IMR-90 (cell line): ENCODE results near the gene SOWAHB. TPM values are rescaled to one million over a fixed set of nuclear protein-coding genes. Genes with fewer than 3 reads are reported as not detected.

Experiments
- ATAC-seq: fragments of 200-7000 bp; cut with Tn5 transposase; 2 replicates; pipeline ENCODE4 v1.9.1; 2020; ENCODE audit warnings: low read depth, mild to moderate bottlenecking, moderate library complexity
- BruUV-seq: library from RNA; stranded (reverse); fragments of 400-500 nt; replicated peaks from 2 replicates; lab custom pipeline; 2021; lab: Mats Ljungman, UMichigan
- CTCF ChIA-PET: fragments of 300-600 bp; formaldehyde crosslinking; extraction: SDS; loops from one replicate; lab custom pipeline; 2021; ENCODE audit warnings: antibody characterized with exemption; lab: Yijun Ruan, JAX
- POLR2A ChIA-PET: fragments of 300-600 bp; sonication (Branson Sonifier 250); formaldehyde crosslinking; loops from one replicate; lab custom pipeline; 2022; ENCODE audit warnings: antibody characterized with exemption; ENCODE audit not compliant: unreplicated experiment; lab: Charles Lee
- DNase-seq: peaks from one replicate; pipeline ENCODE4 v3.0.0; 2013
- H2AFZ ChIP-seq: replicated peaks from 2 replicates; pipeline ENCODE3; 2013; ENCODE audit warnings: low read length, mild to moderate bottlenecking; ENCODE audit not compliant: poor library complexity
- H2AK5ac ChIP-seq: 2 replicates; pipeline ENCODE4 v1.6.1; 2013; ENCODE audit warnings: low read depth, low read length, inconsistent platforms
- H2AK9ac ChIP-seq: replicated peaks from 2 replicates; pipeline ENCODE3; 2013; ENCODE audit warnings: mild to moderate bottlenecking, low read depth, low read length, moderate library complexity; ENCODE audit not compliant: poor library complexity
- H2BK120ac ChIP-seq: 2 replicates; pipeline ENCODE4 v1.6.1; 2013; ENCODE audit warnings: low read depth, low read length, inconsistent platforms
- H2BK15ac ChIP-seq: 3 replicates; pipeline ENCODE4 v1.6.1; 2013; ENCODE audit warnings: low read depth, low read length, inconsistent platforms
- H2BK20ac ChIP-seq: 2 replicates; pipeline ENCODE4 v1.6.1; 2013; ENCODE audit warnings: low read depth, mild to moderate bottlenecking, inconsistent platforms, low read length, moderate library complexity
- H2BK5ac ChIP-seq: 2 replicates; pipeline ENCODE4 v1.6.1; 2013; ENCODE audit warnings: mild to moderate bottlenecking, low read depth, low read length, inconsistent platforms; ENCODE audit not compliant: poor library complexity, severe bottlenecking
- H3K14ac ChIP-seq: replicated peaks from 2 replicates; pipeline ENCODE4 v1.6.1; 2013; ENCODE audit warnings: low read depth, low read length, inconsistent platforms
- H3K18ac ChIP-seq: 2 replicates; pipeline ENCODE4 v1.6.1; 2013; ENCODE audit warnings: low read depth, low read length, control low read depth
- H3K23ac ChIP-seq: 2 replicates; pipeline ENCODE4 v1.6.1; 2013; ENCODE audit warnings: low read depth, low read length, inconsistent platforms
- H3K27ac ChIP-seq: 2 replicates; pipeline ENCODE4 v1.5.1; 2013; ENCODE audit warnings: mild to moderate bottlenecking, control low read depth, low read length; ENCODE audit not compliant: insufficient read depth
- H3K27me3 ChIP-seq: 2 replicates; pipeline ENCODE4 v1.6.1; 2013; ENCODE audit warnings: low read length; ENCODE audit not compliant: control insufficient read depth, insufficient read depth
- H3K36me3 ChIP-seq: 2 replicates; pipeline ENCODE4 v1.6.1; 2013; ENCODE audit warnings: low read length, mixed read lengths; ENCODE audit not compliant: control insufficient read depth, insufficient read depth
- H3K4ac ChIP-seq: 2 replicates; pipeline ENCODE4 v1.6.1; 2013; ENCODE audit warnings: low read depth, low read length, inconsistent platforms
- H3K4me1 ChIP-seq: 2 replicates; pipeline ENCODE4 v1.6.1; 2013; ENCODE audit warnings: low read length, mixed read lengths; ENCODE audit not compliant: control insufficient read depth, insufficient read depth
- H3K4me2 ChIP-seq: 2 replicates; pipeline ENCODE4 v1.6.1; 2013; ENCODE audit warnings: low read depth, mild to moderate bottlenecking, control low read depth, low read length, moderate library complexity
- H3K4me3 ChIP-seq: 2 replicates; pipeline ENCODE4 v1.5.1; 2013; ENCODE audit warnings: low read depth, mild to moderate bottlenecking, control low read depth, low read length, moderate library complexity; ENCODE audit not compliant: insufficient read depth
- H3K56ac ChIP-seq: 2 replicates; pipeline ENCODE4 v1.6.1; 2013; ENCODE audit warnings: low read length, inconsistent platforms; ENCODE audit not compliant: insufficient read depth; ENCODE audit errors: extremely low read depth
- H3K79me1 ChIP-seq, 2 experiments: 2 replicates each; pipeline ENCODE4 v1.6.1; 2013; ENCODE audit warnings: low read length in 2 of 2, inconsistent platforms in 1 of 2, low read depth in 1 of 2
- H3K9ac ChIP-seq: 2 replicates; pipeline ENCODE4 v1.6.1; 2013; ENCODE audit warnings: low read depth, low read length, control low read depth
- H3K9me1 ChIP-seq: 2 replicates; pipeline ENCODE4 v1.6.1; 2013; ENCODE audit warnings: low read length, inconsistent platforms; ENCODE audit not compliant: insufficient read depth
- H3K9me3 ChIP-seq: 2 replicates; pipeline ENCODE4 v1.6.1; 2013; ENCODE audit warnings: low read length; ENCODE audit not compliant: control insufficient read depth, insufficient read depth
- H4K20me1 ChIP-seq: 2 replicates; pipeline ENCODE4 v1.6.1; 2013; ENCODE audit warnings: low read length, inconsistent platforms; ENCODE audit not compliant: insufficient read depth
- H4K5ac ChIP-seq: 2 replicates; pipeline ENCODE4 v1.6.1; 2013; ENCODE audit warnings: mild to moderate bottlenecking, low read depth, low read length, control low read depth
- H4K8ac ChIP-seq, 2 experiments: 2 replicates each; pipeline ENCODE4 v1.6.1; 2013; ENCODE audit warnings: low read depth in 2 of 2, low read length in 2 of 2, control low read depth in 1 of 2, inconsistent platforms in 1 of 2
- H4K91ac ChIP-seq: 2 replicates; pipeline ENCODE4 v1.6.1; 2013; ENCODE audit warnings: low read depth, low read length, inconsistent platforms; ENCODE audit not compliant: insufficient read depth
- BHLHE40 ChIP-seq: fragments of 150-350 bp; IDR thresholded peaks from 2 replicates; pipeline ENCODE4 v1.6.1; 2016; ENCODE audit warnings: mild to moderate bottlenecking, low read depth, low read length
- CEBPB ChIP-seq: IDR thresholded peaks from 2 replicates; pipeline ENCODE4 v1.6.1; 2012; ENCODE audit warnings: low read depth, low read length, improper control_type of control experiment
- CHD1 ChIP-seq: IDR thresholded peaks from 2 replicates; pipeline ENCODE4 v1.6.1; 2012; ENCODE audit warnings: low read depth, low read length, improper control_type of control experiment
- CTCF ChIP-seq: conservative IDR thresholded peaks from 2 replicates; pipeline ENCODE4 v1.5.1; 2012; ENCODE audit warnings: mild to moderate bottlenecking, low read depth, low read length, improper control_type of control experiment
- ELK1 ChIP-seq: fragments of 150-350 bp; IDR thresholded peaks from 2 replicates; pipeline ENCODE4 v1.6.1; 2016; ENCODE audit warnings: low read depth, mild to moderate bottlenecking, low read length, moderate library complexity, borderline replicate concordance
- FOS ChIP-seq: fragments of 150-350 bp; IDR thresholded peaks from 2 replicates; pipeline ENCODE4 v1.6.1; 2016; ENCODE audit warnings: low read depth, low read length
- MAFK ChIP-seq: IDR thresholded peaks from 2 replicates; pipeline ENCODE4 v1.6.1; 2012; ENCODE audit warnings: low read depth, low read length, improper control_type of control experiment
- MAZ ChIP-seq: IDR thresholded peaks from 2 replicates; pipeline ENCODE4 v1.6.1; 2012; ENCODE audit warnings: low read depth, mild to moderate bottlenecking, low read length, improper control_type of control experiment, moderate library complexity, borderline replicate concordance
- MXI1 ChIP-seq: IDR thresholded peaks from 2 replicates; pipeline ENCODE4 v1.6.1; 2012; ENCODE audit warnings: low read depth, mild to moderate bottlenecking, low read length, moderate library complexity, borderline replicate concordance
- NFE2L2 ChIP-seq: fragments of 150-350 bp; IDR thresholded peaks from 2 replicates; pipeline ENCODE4 v1.6.1; 2016; ENCODE audit warnings: low read depth, mild to moderate bottlenecking, low read length
- POLR2A ChIP-seq: IDR thresholded peaks from 2 replicates; pipeline ENCODE4 v1.6.1; 2012; ENCODE audit warnings: mild to moderate bottlenecking, low read depth, low read length
- RAD21 ChIP-seq: IDR thresholded peaks from 2 replicates; pipeline ENCODE4 v1.6.1; 2012; ENCODE audit warnings: low read length, improper control_type of control experiment
- RCOR1 ChIP-seq: IDR thresholded peaks from 2 replicates; pipeline ENCODE4 v1.6.1; 2012; ENCODE audit warnings: mild to moderate bottlenecking, low read length, improper control_type of control experiment; ENCODE audit not compliant: insufficient replicate concordance
- RFX5 ChIP-seq: IDR thresholded peaks from 2 replicates; pipeline ENCODE4 v1.8.0; 2012; ENCODE audit warnings: low read depth, mild to moderate bottlenecking, low read length, moderate library complexity
- SMC3 ChIP-seq: fragments of 150-350 bp; IDR thresholded peaks from 2 replicates; pipeline ENCODE4 v1.6.1; 2016; ENCODE audit warnings: low read depth, mild to moderate bottlenecking, antibody characterized with exemption, low read length, moderate library complexity
- USF2 ChIP-seq: fragments of 150-350 bp; IDR thresholded peaks from 2 replicates; pipeline ENCODE4 v1.6.1; 2017; ENCODE audit warnings: mild to moderate bottlenecking, antibody characterized with exemption, low read length, low read depth
- WGBS, 2 experiments: methylation state at CpG; one replicate each; pipeline versions ENCODE4 v1.1.5 to v1.1.7; 2013; ENCODE audit warnings: missing lambda C conversion rate in 2 of 2; ENCODE audit not compliant: insufficient read length in 1 of 2; ENCODE audit errors: extremely low coverage in 2 of 2; 5-methylcytosine and 5-hydroxymethylcytosine counted together
- dilution Hi-C: fragments of 300-500 bp; cut with HindIII; formaldehyde crosslinking; loops from one replicate; pipeline ENCODE4 v1.14.3; 2018; ENCODE audit warnings: low sequenced_read_pairs; ENCODE audit not compliant: unreplicated experiment
- in situ Hi-C: fragments of 300-500 bp; cut with MboI; formaldehyde crosslinking; loops from 3 replicates; pipeline ENCODE4 v1.14.3; 2019; ENCODE audit warnings: low sequenced_read_pairs, inconsistent platforms, mixed read lengths
- intact Hi-C: fragments of 100-400 bp; cut with micrococcal nuclease; formaldehyde crosslinking; loops from 2 replicates; pipeline ENCODE4 v1.10.0; 2022
- polyA plus RNA-seq, 3 experiments: library from polyadenylated mRNA; depleted of rRNA; stranded (reverse); fragments of >200 nt; gene quantifications; 2 replicates each; pipeline ENCODE4 v1.2.3, GENCODE V29; 2012; ENCODE audit warnings: low replicate concordance in 1 of 3
- total RNA-seq: library from RNA; depleted of rRNA; stranded (reverse); fragments of >200 nt; gene quantifications from 2 replicates; pipeline ENCODE4 v1.2.3, GENCODE V29; 2012

SOWAHB gene
- total and polyA plus RNA-seq, 2 of the 4 experiments (the other 2 are of a cell fraction) = not detected

GRCh38 chr4:76909711-76910110 lies 11.8 kb upstream of the SOWAHB start:
- no peak for ATAC-seq

More at GRCh38 chr4:76909711-76910110, 11.8 kb upstream of the SOWAHB start:
- no TSS peak for BruUV-seq
- Histone ChIP-seq H3K36me3 (no peaks in the 10 kb centered on the region), H3K4ac (no peak overlapping the region), H4K91ac (no peak overlapping the region), H3K79me1 (no peaks in the 10 kb centered on the region), H2AK9ac (no peak overlapping the region), H4K5ac (no peak overlapping the region), H3K9me3 (peaks cover 8% of the 10 kb centered on the region; the same call in 1 of the 2 replicates), H3K4me3 (no peak overlapping the region), H3K27ac (no peak overlapping the region), H2BK120ac (no peak overlapping the region), H2BK20ac (no peak overlapping the region), H4K20me1 (no peaks in the 10 kb centered on the region), H3K4me2 (no peak overlapping the region), H3K9ac (no peak overlapping the region), H3K27me3 (no peaks in the 10 kb centered on the region), H2BK15ac (no peak overlapping the region), H3K56ac (no peak overlapping the region), H2AK5ac (no peak overlapping the region), H3K18ac (no peak overlapping the region), H3K14ac (no peak overlapping the region), H4K8ac (no peak overlapping the region), H3K23ac (no peak overlapping the region), H2AFZ (no peak overlapping the region), H2BK5ac (no peak overlapping the region), H3K9me1 (no peaks in the 10 kb centered on the region; the same call in 1 of the 2 replicates), H3K4me1 (peaks cover 5% of the 10 kb centered on the region)
- dilution Hi-C loops (no loop called here), intact Hi-C loops (no loop called here), in situ Hi-C loops (no loop called here)
- DNase-seq = no peak
- TF ChIP-seq MAFK (no peak), MAZ (no peak), RFX5 (no peak), SMC3 (no peak), CEBPB (no peak), CHD1 (no peak), MXI1 (no peak), CTCF (no peak), NFE2L2 (no peak), USF2 (no peak), RAD21 (no peak), FOS (no peak), POLR2A (no peak), ELK1 (no peak), RCOR1 (no peak), BHLHE40 (no peak)
- POLR2A ChIA-PET = no interaction called here
- WGBS, 2 experiments = 88% methylated on average over 1 of the region's 1 CpG; no CpG with 5 or more reads in 1 of the 2 experiments
- CTCF ChIA-PET = no interaction called here
